M059J (cell line): ENCODE measurements around the gene TACR1. TPM values are rescaled to one million over a fixed set of nuclear protein-coding genes. Genes with fewer than 3 reads are reported as not detected.

ENCODE experiments used
- DNase-seq: peaks from one replicate; pipeline ENCODE4 v3.0.0-alpha.2; 2012; ENCODE audit warnings: low read depth
- total RNA-seq: library from RNA; depleted of rRNA; stranded (reverse); fragments of >200 nt; shearing (Covaris generic); gene quantifications from 2 replicates; pipeline ENCODE4 v1.2.3, GENCODE V29; 2014

Gene TACR1
- total RNA-seq, 1 experiment from 2014 or later: 0.25 TPM

GRCh38 chr2:75146606-75147332 lies 52.6 kb downstream of the TACR1 start:
- peak; percentile 36 for DNase-seq

GRCh38 chr2:75146221-75146605 lies 53.1 kb downstream of the TACR1 start:
- peak; percentile 50 for DNase-seq

GRCh38 chr2:75142081-75142480 lies 57.2 kb downstream of the TACR1 start:
- DNase-seq: no peak

GRCh38 chr2:75140288-75140687 lies 59.0 kb downstream of the TACR1 start:
- DNase-seq: peak; percentile 22

- no peak for DNase-seq
Measured at GRCh38 chr2:75139171-75139570, 60.1 kb downstream of the TACR1 start.

GRCh38 chr2:75138528-75138927 lies 60.8 kb downstream of the TACR1 start:
- DNase-seq: no peak

GRCh38 chr2:75135776-75136400 lies 63.4 kb downstream of the TACR1 start:
- no peak for DNase-seq

GRCh38 chr2:75134860-75135259 lies 64.5 kb downstream of the TACR1 start:
- no peak for DNase-seq

GRCh38 chr2:75133621-75134570 lies 65.4 kb downstream of the TACR1 start:
- DNase-seq: no peak

GRCh38 chr2:75130171-75130570 lies 69.1 kb downstream of the TACR1 start:
- peak; percentile 14 for DNase-seq

GRCh38 chr2:75123876-75124275 lies 75.4 kb downstream of the TACR1 start:
- DNase-seq: no peak

- no peak for DNase-seq
Measured at GRCh38 chr2:75113231-75113869, 86.0 kb downstream of the TACR1 start.

- no peak for DNase-seq
Measured at GRCh38 chr2:75108937-75109482, 90.3 kb downstream of the TACR1 start.

- DNase-seq: peak; percentile 45
Measured at GRCh38 chr2:75102011-75102410, 97.3 kb downstream of the TACR1 start.

GRCh38 chr2:75100801-75101151 lies 98.5 kb downstream of the TACR1 start:
- peak; percentile 55 for DNase-seq

GRCh38 chr2:75100011-75100800 lies 99.1 kb downstream of the TACR1 start:
- peak; percentile 95 for DNase-seq

- peak; percentile 81 for DNase-seq
Measured at GRCh38 chr2:75099521-75099922, 99.8 kb downstream of the TACR1 start.

- peak; percentile 67 for DNase-seq
Measured at GRCh38 chr2:75098856-75099255, 100.5 kb downstream of the TACR1 start.

- DNase-seq: no peak
Measured at GRCh38 chr2:75097831-75098230, 101.5 kb downstream of the TACR1 start.

- no peak for DNase-seq
Measured at GRCh38 chr2:75094405-75094804, 104.9 kb downstream of the TACR1 start.
